ENCODE data around the gene DNAJB13.

DNAJB13 gene

DNA sequence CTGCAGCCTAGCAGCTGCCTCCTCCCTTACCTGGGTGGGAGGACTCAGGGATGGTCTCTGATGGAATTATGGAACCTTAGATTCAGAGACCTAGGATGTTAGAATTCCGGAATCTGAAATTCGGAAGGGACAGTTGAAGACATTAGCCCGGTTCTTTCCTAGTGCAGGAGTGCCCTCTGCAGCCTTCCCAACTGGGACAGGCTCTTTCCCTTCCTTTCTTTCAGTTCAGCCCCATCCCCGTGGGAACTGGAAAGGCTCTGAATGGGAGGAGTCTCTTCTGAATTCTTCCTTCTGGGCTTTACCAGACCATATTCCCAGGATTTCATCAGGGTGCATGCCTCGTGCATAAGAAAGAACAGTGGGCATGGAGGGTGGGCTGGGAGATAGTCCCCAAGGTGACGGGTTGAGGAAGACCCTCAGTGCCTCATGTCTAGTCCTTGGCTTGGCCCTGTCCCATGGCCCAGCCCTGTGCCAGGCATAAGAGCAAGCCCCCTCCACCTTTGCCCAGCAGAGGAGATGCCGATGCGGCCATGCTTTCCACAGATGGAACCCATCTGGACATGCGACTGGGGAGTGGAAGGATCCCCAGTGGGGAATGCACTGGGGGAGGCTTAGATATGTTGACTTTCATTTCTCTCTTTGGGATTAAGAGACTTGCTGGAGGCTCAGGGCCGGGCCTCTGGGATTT lies 14.4 kb downstream of the DNAJB13 start:
- H3K27ac ChIP-seq = no peak overlapping the region
- no peak for TF ChIP-seq ZFX (IDR thresholded peaks at IDR 0.05; ENCODE audit: borderline replicate concordance)
- TF ChIP-seq, protein P1, sequence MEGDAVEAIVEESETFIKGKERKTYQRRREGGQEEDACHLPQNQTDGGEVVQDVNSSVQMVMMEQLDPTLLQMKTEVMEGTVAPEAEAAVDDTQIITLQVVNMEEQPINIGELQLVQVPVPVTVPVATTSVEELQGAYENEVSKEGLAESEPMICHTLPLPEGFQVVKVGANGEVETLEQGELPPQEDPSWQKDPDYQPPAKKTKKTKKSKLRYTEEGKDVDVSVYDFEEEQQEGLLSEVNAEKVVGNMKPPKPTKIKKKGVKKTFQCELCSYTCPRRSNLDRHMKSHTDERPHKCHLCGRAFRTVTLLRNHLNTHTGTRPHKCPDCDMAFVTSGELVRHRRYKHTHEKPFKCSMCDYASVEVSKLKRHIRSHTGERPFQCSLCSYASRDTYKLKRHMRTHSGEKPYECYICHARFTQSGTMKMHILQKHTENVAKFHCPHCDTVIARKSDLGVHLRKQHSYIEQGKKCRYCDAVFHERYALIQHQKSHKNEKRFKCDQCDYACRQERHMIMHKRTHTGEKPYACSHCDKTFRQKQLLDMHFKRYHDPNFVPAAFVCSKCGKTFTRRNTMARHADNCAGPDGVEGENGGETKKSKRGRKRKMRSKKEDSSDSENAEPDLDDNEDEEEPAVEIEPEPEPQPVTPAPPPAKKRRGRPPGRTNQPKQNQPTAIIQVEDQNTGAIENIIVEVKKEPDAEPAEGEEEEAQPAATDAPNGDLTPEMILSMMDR (IDR thresholded peaks at IDR 0.05) = no peak

DNA sequence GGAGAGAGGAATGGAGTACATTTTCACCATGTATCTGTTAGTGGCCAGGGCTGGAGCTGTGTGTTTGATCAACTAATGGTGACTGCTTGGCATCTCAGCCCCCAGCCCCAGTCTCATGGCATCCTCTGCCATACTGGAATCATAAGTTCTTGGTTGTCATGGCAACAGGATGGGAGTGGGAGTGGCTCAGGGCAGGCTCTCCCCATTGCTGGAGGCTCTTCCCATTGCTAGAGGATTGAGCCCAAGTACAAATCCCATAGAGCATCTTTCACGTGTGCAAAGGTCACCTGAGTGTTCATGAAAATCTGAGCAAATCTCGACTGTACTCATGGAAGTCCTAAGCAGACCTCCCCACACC lies 14.9 kb downstream of the DNAJB13 start:
- no peak overlapping the region for H3K27ac ChIP-seq

GRCh38 chr11:73968356-73968966 lies 17.6 kb downstream of the DNAJB13 start:
- no peak overlapping the region for H3K27ac ChIP-seq
- TF ChIP-seq ZFX (IDR thresholded peaks at IDR 0.05; ENCODE audit: borderline replicate concordance) = no peak
- TF ChIP-seq, protein P1 (IDR thresholded peaks at IDR 0.05) = no peak

More for the DNA sequence above, 14.9 kb downstream of the DNAJB13 start:
- no peak for TF ChIP-seq ZFX (IDR thresholded peaks at IDR 0.05; ENCODE audit: borderline replicate concordance)
- TF ChIP-seq, protein P1 (IDR thresholded peaks at IDR 0.05) = no peak

DNA sequence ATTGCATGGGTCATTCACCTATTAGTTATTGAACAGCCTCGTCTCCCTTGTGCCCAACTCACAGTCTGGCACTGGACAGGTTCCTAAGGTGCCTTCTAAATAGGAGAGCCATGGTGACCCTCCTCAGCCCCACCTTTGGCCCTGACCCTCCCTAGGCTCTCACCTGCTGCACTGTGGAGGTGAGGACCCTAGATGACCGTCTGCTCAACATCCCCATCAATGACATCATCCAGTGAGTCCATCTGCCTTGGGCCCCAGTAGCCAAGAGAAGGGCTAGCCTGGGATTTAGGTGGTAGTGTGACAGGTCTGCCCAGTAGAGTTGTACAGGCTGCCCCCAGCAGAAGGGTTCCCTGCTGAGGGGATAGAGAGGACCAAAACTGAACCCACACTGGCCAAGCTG lies 18.3 kb downstream of the DNAJB13 start:
- TF ChIP-seq, protein P1 (IDR thresholded peaks at IDR 0.05) = no peak
- no peak for TF ChIP-seq ZFX (IDR thresholded peaks at IDR 0.05; ENCODE audit: borderline replicate concordance)
- no peak overlapping the region for H3K27ac ChIP-seq

- TF ChIP-seq ZFX (IDR thresholded peaks at IDR 0.05; ENCODE audit: borderline replicate concordance) = no peak
- TF ChIP-seq, protein P1 (IDR thresholded peaks at IDR 0.05) = no peak
- no peak overlapping the region for H3K27ac ChIP-seq
Measured at GRCh38 chr11:73969991-73970800, 19.4 kb downstream of the DNAJB13 start.

DNA sequence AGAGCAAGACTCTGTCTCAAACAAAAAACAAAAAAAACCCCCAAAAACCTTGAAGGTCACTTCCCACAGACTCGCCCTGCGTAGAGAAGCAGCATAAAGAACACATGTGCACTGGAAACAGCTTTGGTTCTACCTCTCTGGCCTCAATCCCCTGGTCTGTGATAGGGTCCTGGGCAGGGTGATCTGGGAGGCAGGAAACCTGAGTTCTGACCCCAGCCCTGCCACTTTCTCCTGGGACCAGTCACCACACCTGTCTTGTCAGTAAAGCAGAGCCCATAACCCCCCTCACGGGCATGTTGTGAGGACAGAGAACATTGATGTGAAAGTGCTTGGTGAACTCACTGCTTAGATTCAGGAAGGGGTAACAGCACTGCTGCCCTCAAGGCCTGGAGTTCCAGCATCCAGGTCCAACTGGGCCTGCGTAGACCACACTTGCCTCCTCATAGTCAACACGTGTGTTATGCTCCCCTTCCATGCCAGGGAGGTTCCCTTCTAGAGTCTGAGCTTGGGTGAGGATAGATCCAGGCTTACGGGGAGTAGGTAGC lies 20.4 kb downstream of the DNAJB13 start:
- TF ChIP-seq, protein P1 (IDR thresholded peaks at IDR 0.05) = no peak
- no peak for TF ChIP-seq ZFX (IDR thresholded peaks at IDR 0.05; ENCODE audit: borderline replicate concordance)
- no peak overlapping the region for H3K27ac ChIP-seq
